ENCODE results near the gene C1orf198. TPM values are rescaled to one million over a fixed set of nuclear protein-coding genes. Genes with fewer than 3 reads are reported as not detected.

Gene C1orf198
- total RNA-seq, 1 donor from 2014 or later: 159 TPM

DNA sequence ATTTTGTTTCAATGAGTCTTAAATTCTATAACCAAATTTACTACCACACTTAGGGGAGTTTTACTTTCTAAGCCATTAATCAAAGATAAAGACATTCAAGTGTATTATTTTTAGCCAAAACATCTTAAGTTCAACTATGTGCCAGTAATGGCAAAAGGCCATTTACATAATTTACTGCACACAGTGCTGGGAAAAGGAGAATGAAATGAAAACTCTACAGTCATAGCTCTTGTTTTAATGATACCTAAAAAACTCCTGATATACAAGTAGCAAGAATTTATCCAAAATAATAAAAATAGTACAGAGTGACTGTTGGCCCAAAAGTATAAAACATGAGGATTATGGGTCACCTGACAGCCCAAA is 42.4 kb upstream of the C1orf198 start:
- Histone ChIP-seq H3K4me3 (no peak overlapping the region), H3K27me3 (no peaks in the 10 kb centered on the region), H3K27ac (no peak overlapping the region), H3K4me1 (peaks cover 6% of the 10 kb centered on the region), H3K9me3 (no peaks in the 10 kb centered on the region), H3K36me3 (peaks cover 47% of the 10 kb centered on the region)
- DNase-seq (no peak), ATAC-seq (no peak)
- TF ChIP-seq, protein P1, sequence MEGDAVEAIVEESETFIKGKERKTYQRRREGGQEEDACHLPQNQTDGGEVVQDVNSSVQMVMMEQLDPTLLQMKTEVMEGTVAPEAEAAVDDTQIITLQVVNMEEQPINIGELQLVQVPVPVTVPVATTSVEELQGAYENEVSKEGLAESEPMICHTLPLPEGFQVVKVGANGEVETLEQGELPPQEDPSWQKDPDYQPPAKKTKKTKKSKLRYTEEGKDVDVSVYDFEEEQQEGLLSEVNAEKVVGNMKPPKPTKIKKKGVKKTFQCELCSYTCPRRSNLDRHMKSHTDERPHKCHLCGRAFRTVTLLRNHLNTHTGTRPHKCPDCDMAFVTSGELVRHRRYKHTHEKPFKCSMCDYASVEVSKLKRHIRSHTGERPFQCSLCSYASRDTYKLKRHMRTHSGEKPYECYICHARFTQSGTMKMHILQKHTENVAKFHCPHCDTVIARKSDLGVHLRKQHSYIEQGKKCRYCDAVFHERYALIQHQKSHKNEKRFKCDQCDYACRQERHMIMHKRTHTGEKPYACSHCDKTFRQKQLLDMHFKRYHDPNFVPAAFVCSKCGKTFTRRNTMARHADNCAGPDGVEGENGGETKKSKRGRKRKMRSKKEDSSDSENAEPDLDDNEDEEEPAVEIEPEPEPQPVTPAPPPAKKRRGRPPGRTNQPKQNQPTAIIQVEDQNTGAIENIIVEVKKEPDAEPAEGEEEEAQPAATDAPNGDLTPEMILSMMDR (IDR thresholded peaks at IDR 0.05): no peak
- intact Hi-C loops (cut with DNase I): no loop called here

GRCh38 chr1:230909974-230910754 is 41.8 kb upstream of the C1orf198 start:
- TF ChIP-seq, protein P1 (IDR thresholded peaks at IDR 0.05): no peak
- DNase-seq: no peak
- intact Hi-C loops (cut with DNase I): no loop called here
- H3K36me3 ChIP-seq: peaks cover 46% of the 10 kb centered on the region
- peak; percentile 28 for ATAC-seq
- peaks cover 6% of the 10 kb centered on the region for H3K4me1 ChIP-seq
- H3K9me3 ChIP-seq: no peaks in the 10 kb centered on the region
- no peak overlapping the region for H3K4me3 ChIP-seq
- no peaks in the 10 kb centered on the region for H3K27me3 ChIP-seq
- H3K27ac ChIP-seq: no peak overlapping the region

DNA sequence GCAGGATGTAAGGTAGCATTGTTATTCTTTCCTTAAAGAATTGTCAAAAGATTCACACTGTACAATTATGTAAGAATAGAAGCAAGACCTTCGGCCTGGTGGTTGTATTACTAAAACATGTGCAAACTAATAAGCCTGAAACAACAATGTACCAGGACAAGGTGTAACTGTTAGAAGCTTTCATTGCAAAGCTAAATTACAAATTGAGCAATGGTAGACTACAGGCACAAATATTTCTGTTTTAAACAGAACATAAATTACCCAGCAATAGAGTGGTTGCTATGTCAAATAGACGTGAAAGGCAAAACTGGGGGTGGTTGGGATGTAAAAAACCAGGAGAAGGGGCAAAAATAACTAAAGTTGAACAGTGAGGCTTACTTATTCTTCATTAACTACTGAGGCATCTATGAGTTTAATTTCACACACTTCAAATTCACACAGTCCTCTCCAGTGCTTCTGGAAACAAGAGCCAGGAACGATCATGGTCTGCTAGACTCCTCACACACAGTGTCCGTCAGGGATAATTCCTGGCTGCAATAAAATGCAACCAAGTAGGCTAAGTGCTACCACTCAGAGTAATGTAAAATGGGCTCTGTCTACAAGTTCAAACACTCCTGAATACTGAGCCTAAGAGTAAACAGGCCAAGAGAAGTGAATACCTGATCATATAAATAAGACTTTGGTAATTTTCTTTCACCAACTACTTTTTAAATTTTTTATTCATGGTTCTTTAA is 39.3 kb upstream of the C1orf198 start:
- Histone ChIP-seq H3K27ac (peak overlapping the region; percentile 17), H3K4me1 (peaks cover 6% of the 10 kb centered on the region), H3K9me3 (no peaks in the 10 kb centered on the region), H3K4me3 (no peak overlapping the region), H3K36me3 (peaks cover 44% of the 10 kb centered on the region), H3K27me3 (no peaks in the 10 kb centered on the region)
- TF ChIP-seq, protein P1 (IDR thresholded peaks at IDR 0.05): no peak
- ATAC-seq (peak; percentile 78), DNase-seq (no peak)
- intact Hi-C loops (cut with DNase I): no loop called here

DNA sequence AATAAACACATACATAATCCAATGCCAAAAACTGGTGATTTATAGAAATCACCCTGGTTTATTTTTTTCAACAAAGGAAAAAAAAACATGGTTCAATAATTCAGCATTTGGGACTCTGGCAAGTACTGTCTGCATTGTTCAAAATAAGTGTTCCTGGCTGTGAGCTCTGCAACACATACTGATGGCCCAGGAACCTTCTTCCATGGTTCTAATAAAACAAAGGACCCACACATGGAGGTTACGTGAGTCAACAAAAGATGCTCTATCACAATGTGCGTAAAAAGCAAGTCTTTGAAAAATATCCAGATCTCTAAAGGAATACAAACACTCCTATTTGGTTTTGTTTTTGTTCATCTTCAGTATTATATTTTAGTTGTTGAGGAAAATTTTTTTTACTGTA is 37.9 kb upstream of the C1orf198 start:
- Histone ChIP-seq H3K36me3 (peaks cover 30% of the 10 kb centered on the region), H3K4me1 (peaks cover 12% of the 10 kb centered on the region), H3K4me3 (no peak overlapping the region), H3K9me3 (no peaks in the 10 kb centered on the region), H3K27ac (no peak overlapping the region), H3K27me3 (no peaks in the 10 kb centered on the region)
- ATAC-seq (no peak), DNase-seq (no peak)
- TF ChIP-seq, protein P1 (IDR thresholded peaks at IDR 0.05): no peak
- intact Hi-C loops (cut with DNase I): no loop called here

DNA sequence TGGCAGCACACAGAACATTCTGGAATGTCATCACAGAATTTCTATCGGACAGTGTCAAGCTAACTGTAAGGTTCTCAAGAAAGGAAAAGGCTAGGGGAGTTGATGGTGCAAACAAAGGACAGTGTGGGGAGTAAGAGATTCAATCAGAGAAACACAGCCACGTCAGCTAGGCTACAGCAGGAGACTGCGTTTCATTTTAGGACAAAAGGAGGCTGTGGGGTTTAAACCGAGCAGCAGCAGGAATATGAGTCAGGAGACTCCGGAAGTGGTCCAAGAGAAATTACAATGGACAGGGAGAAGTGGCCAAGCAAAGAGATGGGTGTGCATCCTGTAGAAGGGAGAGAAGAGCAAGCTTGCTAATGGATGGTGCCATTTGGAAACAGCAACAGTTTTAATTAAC is 37.4 kb upstream of the C1orf198 start:
- H3K4me1 ChIP-seq: peaks cover 16% of the 10 kb centered on the region
- TF ChIP-seq, protein P1 (IDR thresholded peaks at IDR 0.05): no peak
- H3K27ac ChIP-seq: no peak overlapping the region
- H3K36me3 ChIP-seq: peaks cover 27% of the 10 kb centered on the region
- no peaks in the 10 kb centered on the region for H3K9me3 ChIP-seq
- intact Hi-C loops (cut with DNase I): no loop called here
- DNase-seq (no peak), ATAC-seq (no peak)
- H3K27me3 ChIP-seq: no peaks in the 10 kb centered on the region
- H3K4me3 ChIP-seq: no peak overlapping the region
